Transverse colon (tissue), 3 donors: ENCODE measurements around the gene SRXN1.

Experiments used
- CTCF ChIP-seq, 5 experiments: fragments of 200-600 bp in 3 of 5; fragments of 450-650 bp in 2 of 5; sonication (generic) in 3 of 5; IDR thresholded peaks; 1 replicate in 2 of 5; 2 replicates in 3 of 5; pipeline ENCODE4 v1.5.1; 2016 to 2017; ENCODE audit warnings: antibody characterized with exemption in 5 of 5, inconsistent platforms in 3 of 5, mild to moderate bottlenecking in 2 of 5, moderate library complexity in 1 of 5
- POLR2A ChIP-seq: fragments of 450-650 bp; IDR thresholded peaks from one replicate; pipeline ENCODE4 v1.6.1; 2016; ENCODE audit warnings: antibody characterized with exemption, mild to moderate bottlenecking, moderate library complexity

GRCh38 chr20:647479-648019 lies 5.5 kb downstream of the SRXN1 start:
- no peak for TF ChIP-seq CTCF (IDR thresholded peaks at IDR 0.05)
- TF ChIP-seq POLR2A, result no peak
